ENCODE measurements around the gene VAV2.
"Not testable (repeated sequence)": the region's sequence is repeated elsewhere in the genome, so short reads cannot be mapped to it uniquely, and the experiment has no call there.

The VAV2 gene

GRCh38 chr9:133973111-133973790, 18.9 kb downstream of the VAV2 start:
- in situ Hi-C loops (cut with MboI; ENCODE audit: low sequenced_read_pairs): no loop called here

DNA sequence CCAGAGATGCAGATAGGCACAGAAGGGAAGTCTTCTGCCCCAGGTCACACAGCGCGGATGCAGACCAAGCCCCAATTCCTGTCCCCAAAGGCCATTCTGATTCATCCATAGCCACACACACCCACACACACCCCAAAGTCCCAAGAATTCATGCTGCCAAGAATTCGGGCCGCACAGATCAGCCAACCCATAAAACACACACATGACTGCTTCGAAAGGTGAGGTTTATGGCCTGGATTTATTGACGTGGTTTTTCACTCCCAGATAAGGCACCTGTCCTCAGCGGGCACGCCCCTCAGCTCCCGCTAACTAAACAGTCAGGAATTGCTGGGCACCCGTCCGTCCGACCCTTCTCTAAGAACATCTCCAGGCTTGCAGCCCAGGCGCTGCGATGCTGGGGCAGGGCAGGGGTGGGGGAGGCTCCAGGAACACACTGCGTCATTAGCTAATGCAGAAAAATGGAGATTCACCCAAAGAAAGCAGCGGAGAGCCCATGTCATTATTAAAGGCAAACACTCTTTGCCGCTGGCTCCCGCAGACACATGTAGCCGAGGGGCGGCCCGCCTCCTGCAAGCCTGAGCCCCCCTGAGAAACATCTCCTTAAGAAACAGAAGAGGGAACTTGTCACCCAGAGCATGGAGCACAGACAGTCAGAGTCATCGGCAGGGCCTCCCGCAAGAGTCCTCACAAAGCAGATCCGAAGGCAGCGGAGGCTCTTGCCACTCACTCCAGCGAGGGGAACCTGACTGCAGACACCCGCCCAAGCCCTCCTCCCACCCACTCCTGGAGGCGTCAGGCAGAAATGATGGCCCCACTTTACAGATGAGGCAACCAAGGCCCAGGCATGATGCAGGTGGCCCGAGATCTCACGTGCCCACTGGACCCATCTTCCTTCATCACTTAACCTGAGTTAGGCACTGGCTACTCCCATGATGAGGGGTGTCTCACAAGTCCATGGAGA, 19.9 kb downstream of the VAV2 start:
- in situ Hi-C loops (cut with MboI; ENCODE audit: low sequenced_read_pairs): no loop called here

- in situ Hi-C loops (cut with MboI; ENCODE audit: low sequenced_read_pairs): no loop called here
Observed at GRCh38 chr9:133971121-133971951, 20.8 kb downstream of the VAV2 start.

- in situ Hi-C loops (cut with MboI; ENCODE audit: low sequenced_read_pairs): no loop called here
Observed at GRCh38 chr9:133970581-133971058, 21.5 kb downstream of the VAV2 start.

DNA sequence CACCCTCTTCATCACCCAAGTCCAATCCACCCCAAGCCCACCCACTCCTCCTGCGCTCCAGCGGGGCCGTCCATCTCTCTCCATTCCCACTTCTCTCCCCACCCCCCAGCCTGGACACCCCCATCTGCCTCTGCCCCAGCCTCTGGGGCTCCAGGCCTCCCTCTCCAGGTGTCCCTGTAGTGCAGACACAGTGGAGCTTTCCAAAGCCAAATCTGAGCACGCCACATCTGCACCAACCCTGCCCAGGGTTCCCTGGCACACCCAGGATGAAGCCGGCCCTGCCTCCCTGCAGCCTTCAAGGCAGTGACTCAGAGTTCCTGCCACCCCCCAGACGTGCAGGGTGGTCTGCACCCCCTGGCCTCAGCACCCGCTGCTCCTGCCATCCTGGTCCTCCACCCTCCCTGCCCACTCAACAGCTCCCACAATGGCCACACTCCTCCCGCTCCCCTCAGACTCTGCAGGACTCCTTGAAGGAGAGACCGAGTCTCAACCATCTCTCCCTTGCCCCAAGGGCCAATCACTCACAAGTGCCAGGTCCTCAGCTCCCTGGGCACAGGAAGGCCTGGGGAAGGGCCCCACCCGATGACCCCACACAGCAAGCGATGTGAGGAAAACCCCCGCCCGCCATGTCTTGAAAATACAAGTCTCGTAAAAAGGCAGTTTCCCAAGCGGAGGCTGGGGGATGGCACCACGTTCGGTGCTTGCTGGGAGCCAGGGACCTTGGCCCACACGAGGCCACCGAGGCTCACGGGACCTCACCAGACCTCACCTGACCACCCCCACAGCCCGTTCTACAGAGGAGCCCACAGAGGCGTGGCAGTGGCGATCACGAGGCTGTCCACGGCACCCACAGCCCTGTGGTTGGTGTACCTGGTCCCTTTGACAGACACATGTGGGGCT, 22.2 kb downstream of the VAV2 start:
- in situ Hi-C loops (cut with MboI; ENCODE audit: low sequenced_read_pairs): no loop called here

DNA sequence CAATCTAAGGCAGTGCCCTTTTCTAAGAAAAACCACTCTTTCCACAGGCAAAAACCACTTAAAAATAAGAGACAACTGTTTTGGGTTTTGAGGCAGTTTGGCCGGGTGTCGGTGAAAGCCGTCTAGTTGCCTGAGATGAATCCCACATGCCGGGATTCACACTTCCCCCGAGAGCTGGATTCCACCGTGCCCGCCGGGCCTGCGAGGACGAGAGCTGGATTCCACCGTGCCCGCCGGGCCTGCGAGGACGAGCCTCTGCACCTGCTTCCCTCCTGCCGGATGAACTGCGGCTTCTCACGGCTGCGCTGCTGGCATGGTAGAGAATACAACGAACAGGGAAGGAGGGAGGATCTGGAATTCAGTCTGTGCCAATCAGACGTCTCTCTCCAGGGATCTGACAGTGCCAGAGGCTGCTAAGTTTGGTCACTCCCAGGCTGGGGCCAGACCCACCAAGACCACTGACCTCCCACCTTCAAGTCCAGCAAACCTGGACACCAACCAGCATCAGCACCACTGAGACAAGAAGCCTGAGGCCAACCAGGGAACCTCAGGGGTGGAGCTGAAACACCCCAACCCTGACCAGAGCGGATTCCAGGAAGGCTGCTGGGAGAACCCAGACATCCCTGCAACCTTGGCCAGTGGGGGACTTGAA, 23.0 kb downstream of the VAV2 start:
- in situ Hi-C loops (cut with MboI; ENCODE audit: low sequenced_read_pairs): no loop called here

DNA sequence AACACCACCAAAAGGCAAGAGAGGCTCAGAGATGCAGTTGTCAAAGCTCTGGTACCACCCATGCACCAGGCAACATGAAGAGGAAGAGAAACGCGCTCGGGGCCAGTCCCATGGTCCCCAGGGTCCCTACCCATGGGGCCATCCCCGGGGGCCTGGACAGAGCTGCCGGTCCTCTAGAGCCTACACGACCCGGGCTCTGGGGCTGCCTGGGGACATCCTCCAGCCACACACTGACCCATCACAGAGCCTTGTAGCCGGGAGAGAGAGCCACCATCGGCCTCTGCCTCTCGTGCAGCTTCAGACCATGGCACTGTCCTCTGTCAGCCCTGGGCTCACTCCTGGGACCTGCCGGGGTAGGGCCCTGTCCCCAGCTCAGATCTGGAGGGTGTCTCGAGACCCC, 23.7 kb downstream of the VAV2 start:
- in situ Hi-C loops (cut with MboI; ENCODE audit: low sequenced_read_pairs): no loop called here

GRCh38 chr9:133967024-133967741, 24.9 kb downstream of the VAV2 start:
- in situ Hi-C loops (cut with MboI; ENCODE audit: low sequenced_read_pairs): no loop called here

- in situ Hi-C loops (cut with MboI; ENCODE audit: low sequenced_read_pairs): no loop called here
Observed at GRCh38 chr9:133964463-133964862, 27.7 kb downstream of the VAV2 start.

DNA sequence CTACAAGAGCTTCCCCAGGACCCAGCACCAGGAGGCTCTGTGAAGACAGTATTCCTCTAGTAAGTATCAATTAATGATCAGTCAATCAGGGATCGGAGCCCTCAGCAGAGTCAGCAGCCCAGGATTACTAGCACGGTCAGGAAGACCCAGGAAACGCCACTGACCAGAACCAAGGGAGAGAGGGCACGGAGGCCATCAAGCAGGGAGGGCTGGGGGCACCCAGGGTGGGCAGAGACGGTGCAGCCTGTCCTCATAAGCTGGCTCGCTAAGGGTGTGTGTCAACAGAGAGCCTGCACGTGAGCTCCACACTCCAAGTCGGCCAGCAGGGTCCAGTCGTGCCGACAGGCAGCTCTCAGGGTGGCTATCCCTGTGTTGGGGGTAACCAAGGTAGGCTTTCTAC, 29.0 kb downstream of the VAV2 start:
- in situ Hi-C loops (cut with MboI; ENCODE audit: low sequenced_read_pairs): no loop called here

GRCh38 chr9:133962341-133962740, 29.8 kb downstream of the VAV2 start:
- in situ Hi-C loops (cut with MboI; ENCODE audit: low sequenced_read_pairs): no loop called here

- in situ Hi-C loops (cut with MboI; ENCODE audit: low sequenced_read_pairs): no loop called here
Observed at GRCh38 chr9:133961226-133962165, 30.6 kb downstream of the VAV2 start.

DNA sequence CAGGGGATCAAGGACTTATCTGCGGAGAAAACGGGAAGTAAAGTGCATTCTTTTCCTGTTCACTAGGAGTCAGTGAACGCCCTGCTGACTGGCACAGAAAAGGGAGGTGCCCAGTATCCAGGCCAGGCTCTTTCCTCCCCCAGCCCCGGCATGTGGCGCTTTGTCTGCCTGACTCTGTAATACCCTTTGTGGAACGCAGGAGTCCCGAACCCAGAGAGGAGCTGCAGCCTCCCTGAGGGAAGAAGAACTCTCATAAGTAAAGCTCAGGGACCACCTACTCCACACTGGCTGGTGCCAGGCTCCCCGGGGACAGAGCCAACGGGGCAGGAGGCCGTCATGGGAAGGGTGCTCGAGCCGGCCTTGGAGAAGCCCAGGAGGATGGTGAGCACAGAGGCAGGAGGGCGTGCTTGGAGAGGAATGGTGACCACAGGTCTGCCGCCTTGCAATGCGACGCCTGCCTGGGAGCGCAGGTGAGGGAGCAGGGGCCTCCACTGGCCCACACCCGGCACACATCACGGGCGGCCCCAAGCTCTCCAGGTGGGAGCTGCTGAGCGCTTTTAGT, 31.5 kb downstream of the VAV2 start:
- in situ Hi-C loops (cut with MboI; ENCODE audit: low sequenced_read_pairs): no loop called here

- in situ Hi-C loops (cut with MboI; ENCODE audit: low sequenced_read_pairs): no loop called here
Observed at GRCh38 chr9:133959966-133960567, 32.1 kb downstream of the VAV2 start.

DNA sequence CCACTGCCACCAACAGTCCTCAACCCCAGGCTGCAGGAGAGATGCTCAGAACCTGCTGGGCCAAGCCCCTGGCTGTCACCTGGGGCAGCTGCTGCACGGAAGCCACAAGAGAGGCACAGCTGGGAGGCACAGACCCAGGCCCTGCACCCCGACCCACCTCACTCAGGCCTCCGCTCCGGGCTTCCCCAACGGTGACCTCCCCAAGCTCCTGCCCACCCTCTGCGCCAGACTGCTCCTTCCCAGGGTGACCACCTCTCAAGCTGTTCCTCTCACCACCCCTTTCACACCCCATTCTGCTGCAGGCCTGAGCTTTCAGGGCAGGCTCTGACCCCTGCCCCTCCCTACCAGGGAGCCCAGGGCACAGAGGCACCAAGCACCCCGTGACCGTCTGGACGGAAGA, 33.0 kb downstream of the VAV2 start:
- in situ Hi-C loops (cut with MboI; ENCODE audit: low sequenced_read_pairs): no loop called here

GRCh38 chr9:133958756-133959155, 33.4 kb downstream of the VAV2 start:
- in situ Hi-C loops (cut with MboI; ENCODE audit: low sequenced_read_pairs): no loop called here

DNA sequence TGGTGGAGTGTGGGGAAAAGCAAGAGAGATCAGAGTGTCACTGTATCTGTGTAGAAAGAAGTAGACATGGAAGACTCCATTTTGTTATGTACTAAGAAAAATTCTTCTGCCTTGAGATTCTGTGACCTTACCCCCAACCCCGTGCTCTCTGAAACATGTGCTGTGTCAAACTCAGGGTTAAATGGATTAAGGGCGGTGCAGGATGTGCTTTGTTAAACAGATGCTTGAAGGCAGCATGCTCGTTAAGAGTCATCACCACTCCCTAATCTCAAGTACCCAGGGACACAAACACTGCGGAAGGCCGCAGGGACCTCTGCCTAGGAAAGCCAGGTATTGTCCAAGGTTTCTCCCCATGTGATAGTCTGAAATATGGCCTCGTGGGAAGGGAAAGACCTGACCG, 34.4 kb downstream of the VAV2 start:
- in situ Hi-C loops (cut with MboI; ENCODE audit: low sequenced_read_pairs): not testable (repeated sequence)

Data from HL-60/S4 treated with phorbol 12-myristate 13-acetate at 8.2 ng/mL for 4 days and 3 days (cell line).